ENCODE data around the gene PRKAR1B.

DNA sequence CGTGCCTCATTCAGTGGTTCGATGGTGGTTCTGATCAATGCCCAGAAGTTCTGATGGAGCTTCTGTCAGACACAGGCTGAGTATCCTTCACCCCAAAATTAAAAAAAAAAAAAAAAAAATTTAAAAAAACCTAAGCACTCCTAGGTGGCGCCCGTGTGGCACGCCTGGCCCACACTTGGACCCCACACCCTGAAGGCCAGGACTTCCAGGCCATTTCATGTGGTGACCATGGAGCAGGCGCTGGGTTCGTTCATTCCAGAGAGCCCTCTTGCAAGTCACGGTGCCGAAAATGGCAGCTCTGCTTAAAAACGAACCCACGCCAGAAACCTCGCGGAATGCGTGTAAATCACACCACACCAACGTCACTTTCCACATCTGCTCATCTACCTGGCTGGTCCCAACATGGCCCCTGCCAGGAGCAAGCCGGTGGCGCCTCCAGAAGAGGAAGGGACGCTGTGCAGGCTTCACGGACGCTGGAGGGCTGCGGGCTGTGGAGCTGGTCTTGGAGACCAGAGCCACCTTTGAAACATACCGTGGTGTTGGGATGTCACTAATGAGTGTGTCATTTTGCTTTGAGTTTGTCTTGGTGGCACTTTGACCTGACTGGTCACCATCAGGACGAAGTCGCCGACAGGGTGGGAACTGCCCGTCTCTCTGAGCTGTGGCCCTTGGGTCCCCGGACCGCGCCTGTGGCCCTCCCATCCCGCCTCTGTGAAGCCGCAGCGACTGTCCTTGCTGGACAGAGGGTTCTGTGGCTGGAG is 46.0 kb upstream of the PRKAR1B start:
- TF ChIP-seq CTCF (IDR thresholded peaks at IDR 0.05 in 4 of 5, conservative IDR thresholded peaks at IDR 0.05 in 1 of 5), result no peak
- TF ChIP-seq POLR2A (IDR thresholded peaks at IDR 0.05), result no peak

Data from gastrocnemius medialis (tissue), 4 donors.